Measurements from ENCODE around the gene ABCC11.

The ABCC11 gene

GRCh38 chr16:48247311-48247710, at the start of gene ABCC11:
Gene ABCC11, minus strand, starts transcription at chr16:48247539. Its CDS starts 15,618 bp downstream, at chr16:48231921.
- no peak for DNase-seq

- DNase-seq: no peak
Measured at GRCh38 chr16:48295488-48296281, 48.3 kb upstream of the ABCC11 start.

GRCh38 chr16:48294724-48295123, 47.4 kb upstream of the ABCC11 start:
- DNase-seq: no peak

GRCh38 chr16:48292452-48292851, 45.1 kb upstream of the ABCC11 start:
- DNase-seq: no peak

- DNase-seq: no peak
Measured at GRCh38 chr16:48291754-48292153, 44.4 kb upstream of the ABCC11 start.

GRCh38 chr16:48291303-48291702, 44.0 kb upstream of the ABCC11 start:
- no peak for DNase-seq

GRCh38 chr16:48287239-48287638, 39.9 kb upstream of the ABCC11 start:
- DNase-seq: no peak

GRCh38 chr16:48284772-48285409, 37.6 kb upstream of the ABCC11 start:
- no peak for DNase-seq

- no peak for DNase-seq
Measured at GRCh38 chr16:48282636-48283263, 35.4 kb upstream of the ABCC11 start.

- DNase-seq: no peak
Measured at GRCh38 chr16:48280546-48280945, 33.2 kb upstream of the ABCC11 start.

GRCh38 chr16:48279199-48279598, 31.9 kb upstream of the ABCC11 start:
- no peak for DNase-seq

GRCh38 chr16:48277158-48277557, 29.8 kb upstream of the ABCC11 start:
- DNase-seq: no peak

GRCh38 chr16:48276102-48276501, 28.8 kb upstream of the ABCC11 start:
- DNase-seq: peak; percentile 8

- no peak for DNase-seq
Measured at GRCh38 chr16:48274476-48274875, 27.1 kb upstream of the ABCC11 start.

- DNase-seq: no peak
Measured at GRCh38 chr16:48272837-48273421, 25.6 kb upstream of the ABCC11 start.

GRCh38 chr16:48271728-48272127, 24.4 kb upstream of the ABCC11 start:
- no peak for DNase-seq

- DNase-seq: no peak
Measured at GRCh38 chr16:48269011-48269410, 21.7 kb upstream of the ABCC11 start.

- no peak for DNase-seq
Measured at GRCh38 chr16:48262631-48263030, 15.3 kb upstream of the ABCC11 start.

- no peak for DNase-seq
Measured at GRCh38 chr16:48261569-48261968, 14.2 kb upstream of the ABCC11 start.

- DNase-seq: no peak
Measured at GRCh38 chr16:48256579-48257177, 9.3 kb upstream of the ABCC11 start.

- DNase-seq: no peak
Measured at GRCh38 chr16:48252013-48252412, 4.7 kb upstream of the ABCC11 start.

GRCh38 chr16:48250520-48251278, 3.4 kb upstream of the ABCC11 start:
- no peak for DNase-seq
